ENCODE results near the gene SOX4. TPM values are rescaled to one million over a fixed set of nuclear protein-coding genes. Genes with fewer than 3 reads are reported as not detected.
"Not testable (repeated sequence)": the region's sequence is repeated elsewhere in the genome, so short reads cannot be mapped to it uniquely, and the experiment has no call there.

SOX4 gene
- total RNA-seq (2014; rRNA removed) = 4.3 and 6.2 TPM in 2 replicates
- 3.3 TPM for polyA plus RNA-seq (2012)

GRCh38 chr6:21593412-21593926 lies at the start of gene SOX4:
SOX4 (plus strand) TSS chr6:21593751; CDS start chr6:21594535, 784 bp downstream.
- peak; percentile 94 for DNase-seq (ENCODE audit: low read depth)

- not testable (repeated sequence) for DNase-seq (ENCODE audit: low read depth)
These were observed 41.3 kb upstream of the SOX4 start for GRCh38 chr6:21552286-21552685.

- no peak for DNase-seq (ENCODE audit: low read depth)
These were observed 39.3 kb upstream of the SOX4 start for GRCh38 chr6:21554286-21554685.

- DNase-seq (ENCODE audit: low read depth) = no peak
These were observed 38.4 kb upstream of the SOX4 start for GRCh38 chr6:21555197-21555596.

- DNase-seq (ENCODE audit: low read depth) = no peak
These were observed 37.0 kb upstream of the SOX4 start for GRCh38 chr6:21556511-21556910.

- DNase-seq (ENCODE audit: low read depth) = peak; percentile 45
These were observed 36.4 kb upstream of the SOX4 start for GRCh38 chr6:21556968-21557721.

- no peak for DNase-seq (ENCODE audit: low read depth)
These were observed 34.3 kb upstream of the SOX4 start for GRCh38 chr6:21559238-21559637.

- DNase-seq (ENCODE audit: low read depth) = no peak
These were observed 33.3 kb upstream of the SOX4 start for GRCh38 chr6:21560249-21560648.

- DNase-seq (ENCODE audit: low read depth) = no peak
These were observed 28.1 kb upstream of the SOX4 start for GRCh38 chr6:21565431-21565830.

GRCh38 chr6:21578523-21578922 lies 15.0 kb upstream of the SOX4 start:
- DNase-seq (ENCODE audit: low read depth) = no peak

- no peak for DNase-seq (ENCODE audit: low read depth)
These were observed 10.9 kb upstream of the SOX4 start for GRCh38 chr6:21582651-21583050.

- no peak for DNase-seq (ENCODE audit: low read depth)
These were observed 7.3 kb upstream of the SOX4 start for GRCh38 chr6:21586300-21586699.

GRCh38 chr6:21586740-21587178 lies 6.8 kb upstream of the SOX4 start:
- no peak for DNase-seq (ENCODE audit: low read depth)

GRCh38 chr6:21587179-21587960 lies 6.2 kb upstream of the SOX4 start:
- peak; percentile 64 for DNase-seq (ENCODE audit: low read depth)

- peak; percentile 51 for DNase-seq (ENCODE audit: low read depth)
These were observed 5.5 kb upstream of the SOX4 start for GRCh38 chr6:21587961-21588480.

GRCh38 chr6:21588481-21589351 lies 4.8 kb upstream of the SOX4 start:
- DNase-seq (ENCODE audit: low read depth) = peak; percentile 70

- peak; percentile 70 for DNase-seq (ENCODE audit: low read depth)
These were observed 3.9 kb upstream of the SOX4 start for GRCh38 chr6:21589352-21590345.

GRCh38 chr6:21590346-21590745 lies 3.2 kb upstream of the SOX4 start:
- no peak for DNase-seq (ENCODE audit: low read depth)

- DNase-seq (ENCODE audit: low read depth) = no peak
These were observed 2.1 kb upstream of the SOX4 start for GRCh38 chr6:21591446-21591845.

- DNase-seq (ENCODE audit: low read depth) = no peak
These were observed 598 bp upstream of the SOX4 start for GRCh38 chr6:21592953-21593352.

Measured in LHCN-M2 (cell line).